Stimulated activated naive CD8-positive, alpha-beta T cell treated with anti-CD3 and anti-CD28 coated beads, Interleukin-15, amount 100 ng/mL, for 72 hours (primary cell): ENCODE data around the gene DHX9.
"Not testable (repeated sequence)": the region's sequence is repeated elsewhere in the genome, so short reads cannot be mapped to it uniquely, and the experiment has no call there.

Experiments
- ATAC-seq: fragments of 150-1000 bp; cut with Tn5 transposase; 2 replicates; pipeline ENCODE4 v1.10.0; 2021; ENCODE audit warnings: mild to moderate bottlenecking, moderate library complexity
- DNase-seq, 2 donors: peaks; one replicate each; pipeline ENCODE4 v3.0.0; 2021 to 2022
- H3K27ac Mint-ChIP-seq, 2 donors: one replicate each; pipeline ENCODE4 v1.8.0; 2022; ENCODE audit warnings: mild to moderate bottlenecking in 2 of 2, mixed read lengths in 2 of 2, moderate library complexity in 2 of 2
- H3K27me3 Mint-ChIP-seq: one replicate; pipeline ENCODE4 v1.8.0; 2022; ENCODE audit warnings: mixed read lengths
- H3K4me1 Mint-ChIP-seq: one replicate; pipeline ENCODE4 v1.8.0; 2022; ENCODE audit warnings: mild to moderate bottlenecking, mixed read lengths
- H3K4me3 Mint-ChIP-seq, 2 donors: one replicate each; pipeline ENCODE4 v1.8.0; 2022; ENCODE audit warnings: mild to moderate bottlenecking in 2 of 2, mixed read lengths in 2 of 2, moderate library complexity in 1 of 2
- H3K9me3 Mint-ChIP-seq, 2 donors: one replicate each; pipeline ENCODE4 v1.8.0; 2022; ENCODE audit warnings: mixed read lengths in 2 of 2

Gene DHX9

GRCh38 chr1:182901946-182902345 is 62.8 kb downstream of the DHX9 start:
- H3K27me3 Mint-ChIP-seq, ATAC-seq, H3K4me1 Mint-ChIP-seq: not testable (repeated sequence)

GRCh38 chr1:182905321-182905720 is 66.2 kb downstream of the DHX9 start:
- no peaks in the 10 kb centered on the region for H3K9me3 Mint-ChIP-seq
- DNase-seq, result no peak
- ATAC-seq, result no peak
- H3K27ac Mint-ChIP-seq, result no peak overlapping the region
- no peaks in the 10 kb centered on the region for H3K27me3 Mint-ChIP-seq
- no peaks in the 10 kb centered on the region for H3K4me1 Mint-ChIP-seq
- no peak overlapping the region for H3K4me3 Mint-ChIP-seq

More at GRCh38 chr1:182901946-182902345, 62.8 kb downstream of the DHX9 start:
- H3K4me3 Mint-ChIP-seq, DNase-seq, H3K27ac Mint-ChIP-seq, H3K9me3 Mint-ChIP-seq: not testable (repeated sequence)

- Mint-ChIP-seq H3K9me3 (no peaks in the 10 kb centered on the region), H3K4me1 (no peaks in the 10 kb centered on the region), H3K27me3 (no peaks in the 10 kb centered on the region), H3K27ac (no peak overlapping the region), H3K4me3 (no peak overlapping the region)
- ATAC-seq, result no peak
- no peak for DNase-seq
These were observed 70.4 kb downstream of the DHX9 start for GRCh38 chr1:182909578-182909977.

GRCh38 chr1:182910143-182910542 is 71.0 kb downstream of the DHX9 start:
- Mint-ChIP-seq H3K27ac (no peak overlapping the region), H3K4me1 (no peaks in the 10 kb centered on the region), H3K27me3 (no peaks in the 10 kb centered on the region), H3K9me3 (no peaks in the 10 kb centered on the region), H3K4me3 (no peak overlapping the region)
- ATAC-seq, result no peak
- no peak for DNase-seq

GRCh38 chr1:182913401-182913800 is 74.3 kb downstream of the DHX9 start:
- Mint-ChIP-seq H3K9me3 (no peaks in the 10 kb centered on the region), H3K27ac (no peak overlapping the region), H3K4me3 (no peak overlapping the region), H3K27me3 (peaks cover 26% of the 10 kb centered on the region), H3K4me1 (no peaks in the 10 kb centered on the region)
- ATAC-seq, result no peak
- DNase-seq, result no peak

- Mint-ChIP-seq H3K4me1 (no peaks in the 10 kb centered on the region), H3K4me3 (no peak overlapping the region), H3K27ac (no peak overlapping the region), H3K9me3 (no peaks in the 10 kb centered on the region), H3K27me3 (peaks cover 56% of the 10 kb centered on the region)
- ATAC-seq (no peak), DNase-seq (no peak)
These were observed 78.2 kb downstream of the DHX9 start for GRCh38 chr1:182917378-182917777.

GRCh38 chr1:182925661-182926060 is 86.5 kb downstream of the DHX9 start:
- peaks cover 35% of the 10 kb centered on the region for H3K27me3 Mint-ChIP-seq
- H3K9me3 Mint-ChIP-seq, result no peaks in the 10 kb centered on the region
- no peak overlapping the region for H3K4me3 Mint-ChIP-seq
- H3K27ac Mint-ChIP-seq, result no peak overlapping the region
- no peak for ATAC-seq
- no peak for DNase-seq
- H3K4me1 Mint-ChIP-seq, result no peaks in the 10 kb centered on the region

- Mint-ChIP-seq H3K27ac (no peak overlapping the region), H3K9me3 (no peaks in the 10 kb centered on the region), H3K4me1 (no peaks in the 10 kb centered on the region), H3K4me3 (no peak overlapping the region), H3K27me3 (peaks cover 17% of the 10 kb centered on the region)
- ATAC-seq (no peak), DNase-seq (no peak)
These were observed 88.7 kb downstream of the DHX9 start for GRCh38 chr1:182927693-182928433.

GRCh38 chr1:182930985-182931384 is 91.8 kb downstream of the DHX9 start:
- Mint-ChIP-seq H3K4me1 (no peaks in the 10 kb centered on the region), H3K9me3 (peaks cover 14 to 19% of the 10 kb centered on the region in 2 donors), H3K27ac (no peak overlapping the region), H3K27me3 (peaks cover 20% of the 10 kb centered on the region), H3K4me3 (no peak overlapping the region)
- DNase-seq (no peak), ATAC-seq (no peak)

- H3K27ac Mint-ChIP-seq, result no peak overlapping the region
- no peak overlapping the region for H3K4me3 Mint-ChIP-seq
- H3K4me1 Mint-ChIP-seq, result no peaks in the 10 kb centered on the region
- DNase-seq (no peak), ATAC-seq (no peak)
- H3K27me3 Mint-ChIP-seq, result peaks cover 41% of the 10 kb centered on the region
- peaks cover 22 to 25% of the 10 kb centered on the region in 2 donors for H3K9me3 Mint-ChIP-seq
These were observed 96.6 kb downstream of the DHX9 start for GRCh38 chr1:182935716-182936115.
